Measurements from ENCODE around the gene MALRD1.

The MALRD1 gene

GRCh38 chr10:19250546-19250945, 201.9 kb downstream of the MALRD1 start:
- Histone ChIP-seq H3K36me3 (ENCODE audit: control insufficient read depth in 1 of 2, insufficient read depth in 2 of 2, low read length in 2 of 2) (peaks cover 3 to 12% of the 10 kb centered on the region in 2 donors), H3K27ac (ENCODE audit: low read depth, low read length) (no peak overlapping the region), H3K9ac (ENCODE audit: low read depth in 1 of 2, low read length in 2 of 2) (no peak overlapping the region), H3K27me3 (ENCODE audit: control insufficient read depth in 1 of 2, insufficient read depth in 2 of 2, low read length in 2 of 2) (no peaks in the 10 kb centered on the region), H3K4me1 (ENCODE audit: control insufficient read depth in 1 of 2, insufficient read depth in 2 of 2, low read length in 2 of 2) (no peaks in the 10 kb centered on the region), H3K4me3 (ENCODE audit: low read depth in 1 of 2, low read length in 2 of 2) (no peak overlapping the region), H3K9me3 (ENCODE audit: control insufficient read depth in 1 of 2, low read length in 2 of 2) (no peaks in the 10 kb centered on the region)

- no peak overlapping the region for H3K9ac ChIP-seq (ENCODE audit: low read depth in 1 of 2, low read length in 2 of 2)
Observed at GRCh38 chr10:19252531-19252930, 203.9 kb downstream of the MALRD1 start.

GRCh38 chr10:19256331-19256730, 207.7 kb downstream of the MALRD1 start:
- Histone ChIP-seq H3K9me3 (ENCODE audit: control insufficient read depth in 1 of 2, low read length in 2 of 2) (no peaks in the 10 kb centered on the region), H3K9ac (ENCODE audit: low read depth in 1 of 2, low read length in 2 of 2) (no peak overlapping the region), H3K4me1 (ENCODE audit: control insufficient read depth in 1 of 2, insufficient read depth in 2 of 2, low read length in 2 of 2) (no peaks in the 10 kb centered on the region), H3K4me3 (ENCODE audit: low read depth in 1 of 2, low read length in 2 of 2) (no peak overlapping the region), H3K27me3 (ENCODE audit: control insufficient read depth in 1 of 2, insufficient read depth in 2 of 2, low read length in 2 of 2) (no peaks in the 10 kb centered on the region), H3K36me3 (ENCODE audit: control insufficient read depth in 1 of 2, insufficient read depth in 2 of 2, low read length in 2 of 2) (peaks cover 11 to 21% of the 10 kb centered on the region in 2 donors), H3K27ac (ENCODE audit: low read depth, low read length) (no peak overlapping the region)

More at GRCh38 chr10:19252531-19252930, 203.9 kb downstream of the MALRD1 start:
- no peak overlapping the region for H3K27ac ChIP-seq (ENCODE audit: low read depth, low read length)
- no peaks in the 10 kb centered on the region for H3K27me3 ChIP-seq (ENCODE audit: control insufficient read depth in 1 of 2, insufficient read depth in 2 of 2, low read length in 2 of 2)
- H3K9me3 ChIP-seq (ENCODE audit: control insufficient read depth in 1 of 2, low read length in 2 of 2): no peaks in the 10 kb centered on the region
- no peaks in the 10 kb centered on the region for H3K4me1 ChIP-seq (ENCODE audit: control insufficient read depth in 1 of 2, insufficient read depth in 2 of 2, low read length in 2 of 2)
- H3K36me3 ChIP-seq (ENCODE audit: control insufficient read depth in 1 of 2, insufficient read depth in 2 of 2, low read length in 2 of 2): peaks cover 3 to 12% of the 10 kb centered on the region in 2 donors
- H3K4me3 ChIP-seq (ENCODE audit: low read depth in 1 of 2, low read length in 2 of 2): no peak overlapping the region

GRCh38 chr10:19263262-19263661, 214.7 kb downstream of the MALRD1 start:
- no peaks in the 10 kb centered on the region for H3K4me1 ChIP-seq (ENCODE audit: control insufficient read depth in 1 of 2, insufficient read depth in 2 of 2, low read length in 2 of 2)
- peaks cover 6 to 12% of the 10 kb centered on the region in 2 donors for H3K36me3 ChIP-seq (ENCODE audit: control insufficient read depth in 1 of 2, insufficient read depth in 2 of 2, low read length in 2 of 2)
- H3K27me3 ChIP-seq (ENCODE audit: control insufficient read depth in 1 of 2, insufficient read depth in 2 of 2, low read length in 2 of 2): no peaks in the 10 kb centered on the region
- no peak overlapping the region for H3K9ac ChIP-seq (ENCODE audit: low read depth in 1 of 2, low read length in 2 of 2)
- H3K9me3 ChIP-seq (ENCODE audit: control insufficient read depth in 1 of 2, low read length in 2 of 2): no peaks in the 10 kb centered on the region
- H3K27ac ChIP-seq (ENCODE audit: low read depth, low read length): no peak overlapping the region
- H3K4me3 ChIP-seq (ENCODE audit: low read depth in 1 of 2, low read length in 2 of 2): no peak overlapping the region

GRCh38 chr10:19283285-19283684, 234.7 kb downstream of the MALRD1 start:
- H3K27me3 ChIP-seq (ENCODE audit: control insufficient read depth in 1 of 2, insufficient read depth in 2 of 2, low read length in 2 of 2): no peaks in the 10 kb centered on the region
- H3K27ac ChIP-seq (ENCODE audit: low read depth, low read length): no peak overlapping the region
- H3K36me3 ChIP-seq (ENCODE audit: control insufficient read depth in 1 of 2, insufficient read depth in 2 of 2, low read length in 2 of 2): peaks cover 6 to 9% of the 10 kb centered on the region in 2 donors
- H3K9me3 ChIP-seq (ENCODE audit: control insufficient read depth in 1 of 2, low read length in 2 of 2): no peaks in the 10 kb centered on the region
- H3K4me1 ChIP-seq (ENCODE audit: control insufficient read depth in 1 of 2, insufficient read depth in 2 of 2, low read length in 2 of 2): peaks cover 0 to 4% of the 10 kb centered on the region in 2 donors
- H3K4me3 ChIP-seq (ENCODE audit: low read depth in 1 of 2, low read length in 2 of 2): no peak overlapping the region
- H3K9ac ChIP-seq (ENCODE audit: low read depth in 1 of 2, low read length in 2 of 2): no peak overlapping the region

- Histone ChIP-seq H3K27me3 (ENCODE audit: control insufficient read depth in 1 of 2, insufficient read depth in 2 of 2, low read length in 2 of 2) (no peaks in the 10 kb centered on the region), H3K36me3 (ENCODE audit: control insufficient read depth in 1 of 2, insufficient read depth in 2 of 2, low read length in 2 of 2) (peaks cover 6 to 9% of the 10 kb centered on the region in 2 donors), H3K4me1 (ENCODE audit: control insufficient read depth in 1 of 2, insufficient read depth in 2 of 2, low read length in 2 of 2) (peaks cover 0 to 4% of the 10 kb centered on the region in 2 donors), H3K4me3 (ENCODE audit: low read depth in 1 of 2, low read length in 2 of 2) (no peak overlapping the region), H3K9ac (ENCODE audit: low read depth in 1 of 2, low read length in 2 of 2) (no peak overlapping the region), H3K27ac (ENCODE audit: low read depth, low read length) (no peak overlapping the region), H3K9me3 (ENCODE audit: control insufficient read depth in 1 of 2, low read length in 2 of 2) (no peaks in the 10 kb centered on the region)
Observed at GRCh38 chr10:19283786-19284185, 235.2 kb downstream of the MALRD1 start.

GRCh38 chr10:19290770-19291169, 242.2 kb downstream of the MALRD1 start:
- no peaks in the 10 kb centered on the region for H3K9me3 ChIP-seq (ENCODE audit: control insufficient read depth in 1 of 2, low read length in 2 of 2)
- H3K9ac ChIP-seq (ENCODE audit: low read depth in 1 of 2, low read length in 2 of 2): no peak overlapping the region
- peaks cover 0 to 8% of the 10 kb centered on the region in 2 donors for H3K4me1 ChIP-seq (ENCODE audit: control insufficient read depth in 1 of 2, insufficient read depth in 2 of 2, low read length in 2 of 2)
- no peaks in the 10 kb centered on the region for H3K36me3 ChIP-seq (ENCODE audit: control insufficient read depth in 1 of 2, insufficient read depth in 2 of 2, low read length in 2 of 2)
- no peak overlapping the region for H3K27ac ChIP-seq (ENCODE audit: low read depth, low read length)
- no peak overlapping the region for H3K4me3 ChIP-seq (ENCODE audit: low read depth in 1 of 2, low read length in 2 of 2)
- no peaks in the 10 kb centered on the region for H3K27me3 ChIP-seq (ENCODE audit: control insufficient read depth in 1 of 2, insufficient read depth in 2 of 2, low read length in 2 of 2)

- no peaks in the 10 kb centered on the region for H3K9me3 ChIP-seq (ENCODE audit: control insufficient read depth in 1 of 2, low read length in 2 of 2)
- no peak overlapping the region for H3K27ac ChIP-seq (ENCODE audit: low read depth, low read length)
- H3K9ac ChIP-seq (ENCODE audit: low read depth in 1 of 2, low read length in 2 of 2): no peak overlapping the region
- H3K27me3 ChIP-seq (ENCODE audit: control insufficient read depth in 1 of 2, insufficient read depth in 2 of 2, low read length in 2 of 2): no peaks in the 10 kb centered on the region
- H3K4me3 ChIP-seq (ENCODE audit: low read depth in 1 of 2, low read length in 2 of 2): no peak overlapping the region
- peaks cover 0 to 8% of the 10 kb centered on the region in 2 donors for H3K4me1 ChIP-seq (ENCODE audit: control insufficient read depth in 1 of 2, insufficient read depth in 2 of 2, low read length in 2 of 2)
- no peaks in the 10 kb centered on the region for H3K36me3 ChIP-seq (ENCODE audit: control insufficient read depth in 1 of 2, insufficient read depth in 2 of 2, low read length in 2 of 2)
Observed at GRCh38 chr10:19294233-19294632, 245.6 kb downstream of the MALRD1 start.

GRCh38 chr10:19299645-19300044, 251.0 kb downstream of the MALRD1 start:
- H3K9me3 ChIP-seq (ENCODE audit: control insufficient read depth in 1 of 2, low read length in 2 of 2): no peaks in the 10 kb centered on the region
- H3K4me1 ChIP-seq (ENCODE audit: control insufficient read depth in 1 of 2, insufficient read depth in 2 of 2, low read length in 2 of 2): no peaks in the 10 kb centered on the region
- no peaks in the 10 kb centered on the region for H3K27me3 ChIP-seq (ENCODE audit: control insufficient read depth in 1 of 2, insufficient read depth in 2 of 2, low read length in 2 of 2)
- no peak overlapping the region for H3K4me3 ChIP-seq (ENCODE audit: low read depth in 1 of 2, low read length in 2 of 2)
- no peaks in the 10 kb centered on the region for H3K36me3 ChIP-seq (ENCODE audit: control insufficient read depth in 1 of 2, insufficient read depth in 2 of 2, low read length in 2 of 2)
- no peak overlapping the region for H3K9ac ChIP-seq (ENCODE audit: low read depth in 1 of 2, low read length in 2 of 2)
- H3K27ac ChIP-seq (ENCODE audit: low read depth, low read length): no peak overlapping the region

GRCh38 chr10:19302117-19302516, 253.5 kb downstream of the MALRD1 start:
- Histone ChIP-seq H3K9ac (ENCODE audit: low read depth in 1 of 2, low read length in 2 of 2) (no peak overlapping the region), H3K9me3 (ENCODE audit: control insufficient read depth in 1 of 2, low read length in 2 of 2) (no peaks in the 10 kb centered on the region), H3K4me1 (ENCODE audit: control insufficient read depth in 1 of 2, insufficient read depth in 2 of 2, low read length in 2 of 2) (no peaks in the 10 kb centered on the region), H3K27ac (ENCODE audit: low read depth, low read length) (no peak overlapping the region), H3K27me3 (ENCODE audit: control insufficient read depth in 1 of 2, insufficient read depth in 2 of 2, low read length in 2 of 2) (no peaks in the 10 kb centered on the region), H3K36me3 (ENCODE audit: control insufficient read depth in 1 of 2, insufficient read depth in 2 of 2, low read length in 2 of 2) (no peaks in the 10 kb centered on the region), H3K4me3 (ENCODE audit: low read depth in 1 of 2, low read length in 2 of 2) (no peak overlapping the region)

GRCh38 chr10:19310066-19310465, 261.5 kb downstream of the MALRD1 start:
- no peak overlapping the region for H3K4me3 ChIP-seq (ENCODE audit: low read depth in 1 of 2, low read length in 2 of 2)
- H3K27ac ChIP-seq (ENCODE audit: low read depth, low read length): no peak overlapping the region
- no peaks in the 10 kb centered on the region for H3K27me3 ChIP-seq (ENCODE audit: control insufficient read depth in 1 of 2, insufficient read depth in 2 of 2, low read length in 2 of 2)
- no peaks in the 10 kb centered on the region for H3K36me3 ChIP-seq (ENCODE audit: control insufficient read depth in 1 of 2, insufficient read depth in 2 of 2, low read length in 2 of 2)
- H3K4me1 ChIP-seq (ENCODE audit: control insufficient read depth in 1 of 2, insufficient read depth in 2 of 2, low read length in 2 of 2): no peaks in the 10 kb centered on the region
- no peak overlapping the region for H3K9ac ChIP-seq (ENCODE audit: low read depth in 1 of 2, low read length in 2 of 2)
- H3K9me3 ChIP-seq (ENCODE audit: control insufficient read depth in 1 of 2, low read length in 2 of 2): no peaks in the 10 kb centered on the region
